Measurements from ENCODE around the gene APOOL. TPM values are rescaled to one million over a fixed set of nuclear protein-coding genes. Genes with fewer than 3 reads are reported as not detected.

The APOOL gene
- total and polyA plus RNA-seq, 2 donors (not counting 3 experiments of a cell fraction or from before 2014, with no cell fraction given): 3.4 to 17.4 TPM

GRCh38 chrX:85020216-85020615, 16.5 kb downstream of the APOOL start:
- H3K9ac ChIP-seq (replicated peaks; ENCODE audit: extremely low read depth, insufficient read depth, low read length): no peak overlapping the region
- DNase-seq (ENCODE audit: low read depth, low spot score): no peak
- no peaks in the 10 kb centered on the region for H3K79me2 ChIP-seq (ENCODE audit: control insufficient read depth, insufficient read depth, low read length)
- no peak overlapping the region for H3K27ac ChIP-seq (ENCODE audit: insufficient read depth, low read depth, low read length)
- H3K27me3 ChIP-seq (ENCODE audit: control insufficient read depth in 2 of 2, insufficient read depth in 2 of 2, low read length in 2 of 2): no peaks in the 10 kb centered on the region
- no peaks in the 10 kb centered on the region for H3K36me3 ChIP-seq (ENCODE audit: control insufficient read depth in 2 of 2, extremely low read depth in 1 of 2, insufficient read depth in 2 of 2, low read length in 2 of 2)
- no peaks in the 10 kb centered on the region for H4K20me1 ChIP-seq (replicated peaks; ENCODE audit: control insufficient read depth, extremely low read depth, insufficient read depth, low read length)
- no peak overlapping the region for H3K4me3 ChIP-seq (replicated peaks in 1 of 3; ENCODE audit: insufficient read depth in 1 of 3, low read depth in 1 of 3, low read length in 3 of 3)
- BruUV-seq (replicated peaks): no TSS peak
- no peaks in the 10 kb centered on the region for H3K4me1 ChIP-seq (ENCODE audit: control insufficient read depth, extremely low read depth, insufficient read depth, low read length)
- intact Hi-C loops (cut with micrococcal nuclease) (no loop called here), dilution Hi-C loops (cut with MboI; ENCODE audit: extremely low pct_ligation_motif_present, low sequenced_read_pairs) (no loop called here)
- ChIA-PET CTCF (no interaction called here), POLR2A (no interaction called here)
- TF ChIP-seq POLR2AphosphoS5 (IDR thresholded peaks at IDR 0.05; ENCODE audit: insufficient read depth, low read depth, low read length): no peak
- no peak for TF ChIP-seq MYC (IDR thresholded peaks at IDR 0.05; ENCODE audit: low read depth, low read length)
- TF ChIP-seq EZH2 (IDR thresholded peaks at IDR 0.05; ENCODE audit: borderline replicate concordance, low read depth, low read length, severe bottlenecking): no peak
- TF ChIP-seq JUN (IDR thresholded peaks at IDR 0.05; ENCODE audit: borderline replicate concordance, insufficient read depth, insufficient read length, low read depth): no peak
- TF ChIP-seq POLR2A (IDR thresholded peaks at IDR 0.05; ENCODE audit: low read depth, low read length): no peak
- TF ChIP-seq FOS (IDR thresholded peaks at IDR 0.05; ENCODE audit: borderline replicate concordance, insufficient read depth, low read length): no peak
- TF ChIP-seq GATA2 (IDR thresholded peaks at IDR 0.05; ENCODE audit: insufficient read depth, insufficient read length, low read depth, low read length): no peak
- TF ChIP-seq CTCF (IDR thresholded peaks at IDR 0.05; ENCODE audit: extremely low read depth in 1 of 2, insufficient read depth in 1 of 2, low read depth in 1 of 2, low read length in 2 of 2): no peak
- no peak for TF ChIP-seq MAX (IDR thresholded peaks at IDR 0.05; ENCODE audit: insufficient read depth, insufficient read length)
- no peaks in the 10 kb centered on the region for H3K9me3 ChIP-seq (replicated peaks; ENCODE audit: control insufficient read depth, insufficient read depth, low read length)
- no peak overlapping the region for H3K4me2 ChIP-seq (ENCODE audit: insufficient read depth, low read length)
- no peak overlapping the region for H2AFZ ChIP-seq (ENCODE audit: low read depth, low read length)
- no peaks in the 10 kb centered on the region for H3K9me1 ChIP-seq (replicated peaks; ENCODE audit: control insufficient read depth, extremely low read depth, insufficient read depth, low read length)
- no peak for FAIRE-seq

All from endothelial cell of umbilical vein (primary cell).